Measurements from ENCODE around the gene PFKFB2. TPM values are rescaled to one million over a fixed set of nuclear protein-coding genes. Genes with fewer than 3 reads are reported as not detected.

The PFKFB2 gene
- polyA plus RNA-seq, 1 donor (not counting 4 experiments of a cell fraction or from before 2014, with no cell fraction given) = 12.2 TPM

DNA sequence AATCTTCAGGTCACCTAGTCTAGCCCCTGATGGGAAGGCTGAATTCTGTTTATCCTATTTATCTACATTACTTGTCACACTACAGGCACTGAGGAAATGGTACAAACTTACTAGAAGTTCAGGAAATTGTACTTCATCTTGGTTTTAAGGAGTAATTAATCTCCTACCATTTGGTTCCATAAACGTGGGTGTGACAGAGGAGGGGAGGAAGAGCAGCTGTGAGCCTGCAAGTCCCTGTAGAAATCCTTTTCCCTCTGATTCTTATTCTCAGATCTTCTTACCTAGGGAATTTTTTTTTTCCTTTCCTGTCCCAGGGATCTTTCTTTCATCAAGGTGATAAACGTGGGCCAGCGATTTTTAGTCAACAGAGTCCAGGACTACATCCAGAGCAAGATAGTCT, 14.1 kb downstream of the PFKFB2 start:
- no peaks in the 10 kb centered on the region for H4K20me1 ChIP-seq (ENCODE audit: control insufficient read depth, extremely low read depth, insufficient read depth, low read length)
- H3K27me3 ChIP-seq (ENCODE audit: control insufficient read depth, extremely low read depth, insufficient read depth, low read length) = no peaks in the 10 kb centered on the region
- H3K9me1 ChIP-seq (ENCODE audit: control insufficient read depth, extremely low read depth, insufficient read depth, low read length) = no peaks in the 10 kb centered on the region
- TF ChIP-seq EZH2 (IDR thresholded peaks at IDR 0.05; ENCODE audit: low read length) (no peak), CTCF (optimal IDR thresholded peaks at IDR 0.05 in 1 of 3, IDR thresholded peaks at IDR 0.05 in 1 of 3, conservative IDR thresholded peaks at IDR 0.05 in 1 of 3; ENCODE audit: extremely low read depth in 1 of 3, insufficient read depth in 2 of 3, low read length in 3 of 3) (no peak)
- no peak overlapping the region for H3K9ac ChIP-seq (ENCODE audit: control insufficient read depth, extremely low read depth, insufficient read depth, low read length)
- dilution Hi-C loops (cut with MboI; ENCODE audit: extremely low pct_ligation_motif_present, low sequenced_read_pairs) = no loop called here
- no peaks in the 10 kb centered on the region for H3K9me3 ChIP-seq (ENCODE audit: control insufficient read depth, low read depth, low read length)
- H3K79me2 ChIP-seq (ENCODE audit: control insufficient read depth, insufficient read depth, low read length) = no peaks in the 10 kb centered on the region
- FAIRE-seq (no peak), DNase-seq (ENCODE audit: low read depth, low spot score) (no peak)
- no peak overlapping the region for H3K4me3 ChIP-seq (ENCODE audit: control insufficient read depth in 2 of 3, extremely low read depth in 1 of 3, insufficient read depth in 2 of 3, low read depth in 1 of 3, low read length in 3 of 3)
- H3K36me3 ChIP-seq (ENCODE audit: control insufficient read depth in 2 of 2, extremely low read depth in 1 of 2, insufficient read depth in 2 of 2, low read length in 2 of 2) = peaks cover 26 to 42% of the 10 kb centered on the region in 2 experiments
- no peak overlapping the region for H2AFZ ChIP-seq (ENCODE audit: control insufficient read depth, low read length)
- no peak overlapping the region for H3K27ac ChIP-seq (ENCODE audit: control insufficient read depth, insufficient read depth, low read length)
- no peaks in the 10 kb centered on the region for H3K4me1 ChIP-seq (ENCODE audit: control insufficient read depth, extremely low read depth, insufficient read depth, low read length)
- H3K4me2 ChIP-seq (ENCODE audit: control insufficient read depth, extremely low read depth, insufficient read depth, low read depth, low read length) = no peak overlapping the region

GRCh38 chr1:207067665-207068064, 14.6 kb downstream of the PFKFB2 start:
- no peak overlapping the region for H2AFZ ChIP-seq (ENCODE audit: control insufficient read depth, low read length)
- H4K20me1 ChIP-seq (ENCODE audit: control insufficient read depth, extremely low read depth, insufficient read depth, low read length) = no peaks in the 10 kb centered on the region
- dilution Hi-C loops (cut with MboI; ENCODE audit: extremely low pct_ligation_motif_present, low sequenced_read_pairs) = no loop called here

More at GRCh38 chr1:207067665-207068064, 14.6 kb downstream of the PFKFB2 start:
- FAIRE-seq = no peak
- Histone ChIP-seq H3K4me3 (ENCODE audit: control insufficient read depth in 2 of 3, extremely low read depth in 1 of 3, insufficient read depth in 2 of 3, low read depth in 1 of 3, low read length in 3 of 3) (no peak overlapping the region), H3K4me2 (ENCODE audit: control insufficient read depth, extremely low read depth, insufficient read depth, low read depth, low read length) (no peak overlapping the region), H3K9me1 (ENCODE audit: control insufficient read depth, extremely low read depth, insufficient read depth, low read length) (no peaks in the 10 kb centered on the region), H3K27ac (ENCODE audit: control insufficient read depth, insufficient read depth, low read length) (no peak overlapping the region), H3K9ac (ENCODE audit: control insufficient read depth, extremely low read depth, insufficient read depth, low read length) (no peak overlapping the region), H3K9me3 (ENCODE audit: control insufficient read depth, low read depth, low read length) (no peaks in the 10 kb centered on the region), H3K4me1 (ENCODE audit: control insufficient read depth, extremely low read depth, insufficient read depth, low read length) (no peaks in the 10 kb centered on the region), H3K27me3 (ENCODE audit: control insufficient read depth, extremely low read depth, insufficient read depth, low read length) (no peaks in the 10 kb centered on the region), H3K36me3 (ENCODE audit: control insufficient read depth in 2 of 2, extremely low read depth in 1 of 2, insufficient read depth in 2 of 2, low read length in 2 of 2) (peaks cover 26 to 44% of the 10 kb centered on the region in 2 experiments), H3K79me2 (ENCODE audit: control insufficient read depth, insufficient read depth, low read length) (no peaks in the 10 kb centered on the region)
- DNase-seq (ENCODE audit: low read depth, low spot score) = no peak
- TF ChIP-seq CTCF (optimal IDR thresholded peaks at IDR 0.05 in 1 of 3, IDR thresholded peaks at IDR 0.05 in 1 of 3, conservative IDR thresholded peaks at IDR 0.05 in 1 of 3; ENCODE audit: extremely low read depth in 1 of 3, insufficient read depth in 2 of 3, low read length in 3 of 3) = no peak
- TF ChIP-seq EZH2 (IDR thresholded peaks at IDR 0.05; ENCODE audit: low read length) = no peak
